Thymus (tissue), 14 donors: ENCODE measurements around the gene TMEM217. TPM values are rescaled to one million over a fixed set of nuclear protein-coding genes. Genes with fewer than 3 reads are reported as not detected.
A peak's percentile ranks its signal among the peaks of the same experiment; 100 is the strongest.
"Not testable (repeated sequence)": the region's sequence is repeated elsewhere in the genome, so short reads cannot be mapped to it uniquely, and the experiment has no call there.

Experiments
- DNase-seq, 9 donors: peaks; one replicate each; pipeline ENCODE4 v3.0.0-alpha.2; 2013; ENCODE audit warnings: low spot score in 9 of 9, low read depth in 6 of 9, missing footprints in 1 of 9
- H3K27ac ChIP-seq, 2 donors: one replicate each; pipeline ENCODE4 v1.5.1; 2013; ENCODE audit warnings: control low read depth in 1 of 2, low read depth in 1 of 2, low read length in 1 of 2, mild to moderate bottlenecking in 1 of 2, moderate library complexity in 1 of 2
- H3K27me3 ChIP-seq, 2 donors: one replicate each; pipeline ENCODE4 v1.5.1; 2013; ENCODE audit warnings: low read length in 1 of 2; ENCODE audit not compliant: control insufficient read depth in 2 of 2, insufficient read depth in 1 of 2
- H3K36me3 ChIP-seq, 2 donors: one replicate each; pipeline ENCODE4 v1.5.1; 2013; ENCODE audit warnings: low read length in 1 of 2, mild to moderate bottlenecking in 1 of 2, moderate library complexity in 1 of 2; ENCODE audit not compliant: control insufficient read depth in 2 of 2, insufficient read depth in 2 of 2
- H3K4me1 ChIP-seq, 2 donors: one replicate each; pipeline ENCODE4 v1.5.1; 2013; ENCODE audit warnings: low read length in 2 of 2; ENCODE audit not compliant: control insufficient read depth in 2 of 2, insufficient read depth in 2 of 2
- H3K4me3 ChIP-seq, 2 donors: one replicate each; pipeline ENCODE4 v1.5.1; 2013; ENCODE audit warnings: low read length in 2 of 2, control low read depth in 1 of 2, mild to moderate bottlenecking in 1 of 2
- H3K9me3 ChIP-seq, 2 donors: one replicate each; pipeline ENCODE4 v1.5.1; 2013; ENCODE audit warnings: low read length in 1 of 2, mild to moderate bottlenecking in 1 of 2; ENCODE audit not compliant: control insufficient read depth in 2 of 2, insufficient read depth in 1 of 2
- WGBS: extraction: QIAGEN DNeasy Blood & Tissue Kit; methylation state at CpG from one replicate; pipeline ENCODE4 v1.1.7; 2013; 5-methylcytosine and 5-hydroxymethylcytosine counted together
- long read RNA-seq, 10 donors: transcript quantifications; one replicate each; lab custom pipeline, GENCODE V29; 2026
- polyA plus RNA-seq: library from polyadenylated mRNA; stranded (reverse); fragments of 200-250 nt; gene quantifications from one replicate; pipeline ENCODE4 v1.2.3, GENCODE V29; 2013
- total RNA-seq: library from RNA; stranded (reverse); fragments of 120-200 nt; gene quantifications from one replicate; pipeline ENCODE4 v1.2.4, GENCODE V29; 2013
- donor health status: healthy.

Gene TMEM217
- total RNA-seq (2.4 TPM), polyA plus RNA-seq (4.0 TPM)
- long read RNA-seq, donor 1 = 0 reads
- long read RNA-seq, donor 2 = 0 reads
- long read RNA-seq, donor 3 = 0 reads
- long read RNA-seq, donor 4, partial matches to known transcripts = 12 of 12 reads
- long read RNA-seq, donor 4, other reads (novel, unspliced or antisense) = 0 of 12 reads
- long read RNA-seq, donor 5, partial matches to known transcripts = 0 of 1 reads
- long read RNA-seq, donor 5, other reads (novel, unspliced or antisense) = 0 of 1 reads
- long read RNA-seq, donor 6 = 0 reads
- long read RNA-seq, donor 7 = 0 reads
- long read RNA-seq, donor 8 = 0 reads
- long read RNA-seq, donor 9 = 0 reads
- long read RNA-seq, donor 10 = 0 reads

- H3K4me1 ChIP-seq = peaks cover 12 to 29% of the 10 kb centered on the region in 2 donors
- H3K36me3 ChIP-seq = no peaks in the 10 kb centered on the region
- H3K27ac ChIP-seq = peak within 1 kb of the TSS; percentile 79 to 88
- H3K4me3 ChIP-seq = peak within 1 kb of the TSS; percentile 81 to 89
- no peaks in the 10 kb centered on the region for H3K9me3 ChIP-seq
- WGBS = under 1% methylated on average over 45 of the region's 45 CpGs
- DNase-seq = peak; percentile 68 to 96 (median 83)
- H3K27me3 ChIP-seq = no peaks in the 10 kb centered on the region
These were observed at the start of gene TMEM217, which contains the start of gene TBC1D22B for GRCh38 chr6:37257634-37258404. TMEM217 (minus strand) TSS chr6:37258144; CDS start chr6:37219030, 39,114 bp downstream. TBC1D22B (plus strand) TSS chr6:37257772; CDS start chr6:37257918, 146 bp downstream.

- Histone ChIP-seq H3K4me1 (peaks cover 16 to 39% of the 10 kb centered on the region in 2 donors), H3K27ac (peak overlapping the region in 1 of 2 donors; percentile 48), H3K36me3 (peaks cover 24 to 29% of the 10 kb centered on the region in 2 donors)
These were observed 49.5 kb upstream of the TMEM217 start for GRCh38 chr6:37307484-37307883.

GRCh38 chr6:37306624-37307222 is 48.8 kb upstream of the TMEM217 start:
- DNase-seq = no peak
- WGBS = 99% methylated on average over 4 of the region's 4 CpGs
- H3K4me3 ChIP-seq = no peak overlapping the region
- H3K9me3 ChIP-seq = no peaks in the 10 kb centered on the region
- H3K27ac ChIP-seq = no peak overlapping the region
- H3K36me3 ChIP-seq = peaks cover 24 to 29% of the 10 kb centered on the region in 2 donors
- H3K4me1 ChIP-seq = peaks cover 23 to 44% of the 10 kb centered on the region in 2 donors
- H3K27me3 ChIP-seq = no peaks in the 10 kb centered on the region

More at GRCh38 chr6:37307484-37307883, 49.5 kb upstream of the TMEM217 start:
- not testable (repeated sequence) for H3K27me3 ChIP-seq, H3K9me3 ChIP-seq, H3K4me3 ChIP-seq, DNase-seq
- 97% methylated on average over 10 of the region's 10 CpGs for WGBS

DNA sequence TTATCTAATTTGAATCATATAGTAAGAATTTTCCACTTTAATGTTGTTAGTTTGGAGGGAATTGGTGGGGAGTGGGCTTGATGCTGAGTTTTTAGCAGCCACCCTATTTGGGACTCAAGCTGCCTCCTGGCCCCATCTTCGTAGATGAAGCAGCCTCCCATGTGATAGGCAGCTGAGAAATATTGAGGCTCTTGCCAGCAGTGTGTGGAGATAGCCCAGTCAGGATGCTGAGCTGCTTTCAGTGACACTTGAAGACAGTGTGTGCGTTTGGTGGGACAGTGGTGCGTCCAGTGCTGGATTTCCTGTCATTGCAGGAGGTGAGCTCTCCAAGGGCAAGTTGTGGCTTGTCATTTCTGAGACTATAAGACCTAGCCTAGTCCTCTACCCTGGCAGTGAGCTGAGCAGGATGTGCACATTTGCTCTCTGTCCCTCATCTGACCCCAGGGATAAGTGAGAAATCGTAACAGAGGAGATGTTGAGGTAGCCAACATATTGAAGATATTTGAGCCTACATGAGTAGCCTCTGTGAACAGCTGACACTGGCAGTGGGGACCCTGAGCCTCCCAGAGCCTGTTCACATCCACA is 48.0 kb upstream of the TMEM217 start:
- H3K4me3 ChIP-seq = no peak overlapping the region
- H3K4me1 ChIP-seq = peaks cover 21 to 39% of the 10 kb centered on the region in 2 donors
- H3K27me3 ChIP-seq = no peaks in the 10 kb centered on the region
- H3K27ac ChIP-seq = no peak overlapping the region
- H3K9me3 ChIP-seq = no peaks in the 10 kb centered on the region
- WGBS = 96% methylated on average over 4 of the region's 4 CpGs
- DNase-seq = no peak
- peaks cover 24 to 32% of the 10 kb centered on the region in 2 donors for H3K36me3 ChIP-seq

DNA sequence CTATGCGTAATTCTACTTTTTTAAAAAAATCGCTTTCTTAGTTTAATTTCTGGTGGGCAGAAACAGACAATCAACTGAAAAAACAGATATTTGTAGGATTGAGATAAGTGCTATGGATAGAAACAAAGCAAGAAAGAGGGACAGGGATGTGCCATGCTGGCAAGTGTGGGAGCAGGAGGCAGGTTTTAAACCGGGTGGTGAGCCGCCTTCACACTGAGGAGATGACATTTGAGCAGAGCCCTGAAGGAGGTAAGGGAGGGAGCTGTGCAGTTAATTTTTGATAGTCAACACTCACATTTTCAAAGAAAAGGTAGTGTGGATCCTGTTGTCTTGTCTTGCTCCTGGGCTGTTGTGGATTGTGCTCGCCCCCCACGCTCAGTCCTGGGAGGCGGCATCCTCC is 46.8 kb upstream of the TMEM217 start:
- Histone ChIP-seq H3K36me3 (peaks cover 24 to 32% of the 10 kb centered on the region in 2 donors), H3K4me3 (no peak overlapping the region), H3K27me3 (no peaks in the 10 kb centered on the region), H3K27ac (no peak overlapping the region), H3K9me3 (no peaks in the 10 kb centered on the region), H3K4me1 (peaks cover 21 to 36% of the 10 kb centered on the region in 2 donors)
- DNase-seq = no peak
- WGBS = 97% methylated on average over 7 of the region's 7 CpGs

GRCh38 chr6:37303891-37304503 is 46.1 kb upstream of the TMEM217 start:
- no peak overlapping the region for H3K27ac ChIP-seq
- 59% methylated on average over 3 of the region's 3 CpGs for WGBS

GRCh38 chr6:37303091-37303660 is 45.2 kb upstream of the TMEM217 start:
- Histone ChIP-seq H3K9me3 (no peaks in the 10 kb centered on the region), H3K4me3 (no peak overlapping the region), H3K27me3 (no peaks in the 10 kb centered on the region), H3K36me3 (peaks cover 27% of the 10 kb centered on the region in 2 donors), H3K27ac (no peak overlapping the region), H3K4me1 (peaks cover 21 to 30% of the 10 kb centered on the region in 2 donors)
- no peak for DNase-seq
- WGBS = 87% methylated on average over 6 of the region's 6 CpGs

More at GRCh38 chr6:37303891-37304503, 46.1 kb upstream of the TMEM217 start:
- peaks cover 21 to 34% of the 10 kb centered on the region in 2 donors for H3K4me1 ChIP-seq
- peaks cover 25 to 27% of the 10 kb centered on the region in 2 donors for H3K36me3 ChIP-seq
- DNase-seq = peak in 1 of 9 donors; percentile 61
- H3K27me3 ChIP-seq = no peaks in the 10 kb centered on the region
- no peaks in the 10 kb centered on the region for H3K9me3 ChIP-seq
- no peak overlapping the region for H3K4me3 ChIP-seq

DNA sequence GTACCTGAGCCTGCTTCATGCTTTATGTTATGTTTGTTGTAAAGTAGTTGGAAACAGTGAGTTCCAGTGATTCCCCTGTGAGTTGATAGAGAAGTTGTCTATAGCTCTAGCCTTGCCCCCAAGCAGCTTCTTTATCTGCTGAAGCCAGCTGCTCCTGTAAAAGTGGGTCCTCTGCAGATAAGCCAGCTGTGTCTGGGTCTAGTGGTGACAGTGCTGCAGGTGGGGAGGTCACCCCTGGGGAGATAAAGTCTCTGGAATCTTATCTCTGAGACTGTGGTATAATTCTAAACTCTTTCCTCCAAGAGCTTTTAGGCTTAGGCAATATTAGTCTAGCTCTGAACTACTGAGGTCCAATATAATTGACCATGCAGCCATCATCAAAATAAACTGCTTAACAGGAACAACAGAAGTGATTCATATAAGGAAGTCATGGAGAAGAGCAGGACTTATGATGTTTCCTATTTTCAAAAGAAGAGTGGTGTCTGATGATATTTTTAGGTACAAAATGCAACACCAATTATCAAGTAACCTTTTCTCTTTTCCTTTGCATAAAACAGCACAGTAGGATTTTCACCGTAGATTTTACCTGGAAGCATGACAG is 44.2 kb upstream of the TMEM217 start:
- H3K4me3 ChIP-seq = no peak overlapping the region
- H3K27ac ChIP-seq = peak overlapping the region in 1 of 2 donors; percentile 28
- peak in 5 of 9 donors; percentile 47 to 79 (median 61) for DNase-seq
- H3K4me1 ChIP-seq = peaks cover 21 to 27% of the 10 kb centered on the region in 2 donors
- peaks cover 27 to 31% of the 10 kb centered on the region in 2 donors for H3K36me3 ChIP-seq
- 100% methylated on average over 1 of the region's 1 CpG for WGBS
- H3K9me3 ChIP-seq = no peaks in the 10 kb centered on the region
- no peaks in the 10 kb centered on the region for H3K27me3 ChIP-seq
